Colonic mucosa (tissue), 4 donors: ENCODE data around the gene PPP2R5D. TPM values are rescaled to one million over a fixed set of nuclear protein-coding genes. Genes with fewer than 3 reads are reported as not detected.

Source experiments
- DNase-seq: peaks from one replicate; pipeline ENCODE4 v3.0.0-alpha.2; 2020
- H3K27ac ChIP-seq: fragments of 200-600 bp; one replicate; pipeline ENCODE4 v1.8.0; 2021
- H3K27me3 ChIP-seq: fragments of 200-600 bp; one replicate; pipeline ENCODE4 v1.8.0; 2021
- H3K36me3 ChIP-seq: fragments of 200-600 bp; one replicate; pipeline ENCODE4 v1.8.0; 2021
- H3K4me1 ChIP-seq: fragments of 200-600 bp; one replicate; pipeline ENCODE4 v1.8.0; 2021; ENCODE audit warnings: mild to moderate bottlenecking
- H3K4me3 ChIP-seq: fragments of 200-600 bp; one replicate; pipeline ENCODE4 v1.8.0; 2021
- H3K9ac ChIP-seq, 2 donors: one replicate each; pipeline ENCODE4 v1.7.0; 2013; ENCODE audit warnings: control low read depth in 2 of 2, low read depth in 2 of 2, low read length in 2 of 2
- H3K9me3 ChIP-seq: fragments of 200-600 bp; one replicate; pipeline ENCODE4 v1.8.0; 2021
- CTCF ChIP-seq: fragments of 200-600 bp; IDR thresholded peaks from one replicate; pipeline ENCODE4 v1.8.0; 2022; ENCODE audit warnings: antibody characterized with exemption, mild to moderate bottlenecking
- intact Hi-C: fragments of 100-400 bp; cut with DNase I; formaldehyde crosslinking; loops from one replicate; pipeline ENCODE4 v1.14.1; 2022
- total RNA-seq, 2 donors: library from RNA; stranded (reverse); fragmentation: NEBNext Ultra II Directional in 1 of 2; extraction: Animal tissue kit (Norgen Biotek cat#: 25700) in 1 of 2; gene quantifications; one replicate each; pipeline ENCODE4 v1.2.1, GENCODE V29; 2021
- donor health status: healthy.
- donor health status: DM: no; HTN: no; CAD: no.
- donor health status: DM: no; HTN: no; CAD: no.

Gene PPP2R5D
- total RNA-seq, 2 donors from 2014 or later, result 38.5 to 49.7 TPM

- Histone ChIP-seq H3K27ac (no peak overlapping the region), H3K36me3 (no peaks in the 10 kb centered on the region), H3K9me3 (no peaks in the 10 kb centered on the region), H3K9ac (no peak overlapping the region), H3K27me3 (no peaks in the 10 kb centered on the region), H3K4me1 (no peaks in the 10 kb centered on the region), H3K4me3 (no peak overlapping the region)
- TF ChIP-seq CTCF, result no peak
- intact Hi-C loops, result no loop called here
- no peak for DNase-seq
Observed at GRCh38 chr6:43005844-43006243, 21.5 kb downstream of the PPP2R5D start.

- Histone ChIP-seq H3K4me3 (no peak overlapping the region), H3K27me3 (no peaks in the 10 kb centered on the region), H3K36me3 (no peaks in the 10 kb centered on the region), H3K27ac (no peak overlapping the region), H3K9ac (no peak overlapping the region), H3K4me1 (no peaks in the 10 kb centered on the region), H3K9me3 (no peaks in the 10 kb centered on the region)
- intact Hi-C loops, result no loop called here
- TF ChIP-seq CTCF, result no peak
- no peak for DNase-seq
Observed at GRCh38 chr6:43006251-43006650, 21.9 kb downstream of the PPP2R5D start.

- no peak overlapping the region for H3K9ac ChIP-seq
- H3K9me3 ChIP-seq, result no peaks in the 10 kb centered on the region
- no peak overlapping the region for H3K4me3 ChIP-seq
- TF ChIP-seq CTCF, result no peak
- H3K27me3 ChIP-seq, result no peaks in the 10 kb centered on the region
- no peaks in the 10 kb centered on the region for H3K4me1 ChIP-seq
- no peaks in the 10 kb centered on the region for H3K36me3 ChIP-seq
- intact Hi-C loops, result no loop called here
- DNase-seq, result no peak
- no peak overlapping the region for H3K27ac ChIP-seq
Observed at GRCh38 chr6:43007126-43007525, 22.8 kb downstream of the PPP2R5D start.

GRCh38 chr6:43009124-43009523 is 24.8 kb downstream of the PPP2R5D start:
- Histone ChIP-seq H3K27ac (no peak overlapping the region), H3K36me3 (no peaks in the 10 kb centered on the region)
- intact Hi-C loops, result no loop called here

GRCh38 chr6:43011207-43011606 is 26.8 kb downstream of the PPP2R5D start:
- DNase-seq, result no peak
- no peak for TF ChIP-seq CTCF
- Histone ChIP-seq H3K27me3 (no peaks in the 10 kb centered on the region), H3K9me3 (no peaks in the 10 kb centered on the region), H3K4me3 (no peak overlapping the region), H3K4me1 (peaks cover 7% of the 10 kb centered on the region), H3K27ac (no peak overlapping the region), H3K9ac (no peak overlapping the region), H3K36me3 (no peaks in the 10 kb centered on the region)
- intact Hi-C loops, result no loop called here

More at GRCh38 chr6:43009124-43009523, 24.8 kb downstream of the PPP2R5D start:
- Histone ChIP-seq H3K4me3 (no peak overlapping the region), H3K9me3 (no peaks in the 10 kb centered on the region), H3K4me1 (no peaks in the 10 kb centered on the region), H3K9ac (no peak overlapping the region), H3K27me3 (no peaks in the 10 kb centered on the region)
- DNase-seq, result no peak
- peak; percentile 19 for TF ChIP-seq CTCF

- Histone ChIP-seq H3K36me3 (no peaks in the 10 kb centered on the region), H3K27ac (no peak overlapping the region), H3K4me1 (peaks cover 14% of the 10 kb centered on the region), H3K9me3 (no peaks in the 10 kb centered on the region), H3K9ac (no peak overlapping the region), H3K4me3 (peak overlapping the region; percentile 67), H3K27me3 (no peaks in the 10 kb centered on the region)
- no peak for DNase-seq
- intact Hi-C loops, result no loop called here
- no peak for TF ChIP-seq CTCF
Observed at GRCh38 chr6:43012364-43012763, 28.0 kb downstream of the PPP2R5D start.
